ENCODE data around the gene WFDC1.

The WFDC1 gene

GRCh38 chr16:84303516-84303915 is 8.8 kb downstream of the WFDC1 start:
- DNase-seq = no peak

DNA sequence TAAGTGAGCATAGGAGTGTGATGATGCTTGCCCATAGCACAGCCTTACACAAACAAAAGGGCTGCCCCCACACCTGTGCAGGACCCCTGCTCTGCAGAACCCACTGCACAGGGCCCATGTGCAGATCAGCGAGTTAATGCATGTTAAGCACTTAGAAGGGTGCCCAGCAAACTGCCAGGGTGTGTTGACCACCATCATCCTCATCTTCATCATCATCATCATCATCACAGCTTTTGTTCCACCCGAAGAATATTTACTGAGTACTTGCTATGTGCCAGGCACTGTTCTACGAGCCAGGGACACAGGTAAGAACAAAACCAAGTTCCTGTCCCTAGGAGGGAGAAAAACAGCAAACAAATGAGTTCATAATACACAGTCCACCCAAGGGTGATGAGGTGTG is 11.9 kb downstream of the WFDC1 start:
- DNase-seq = no peak

- DNase-seq = no peak
These were observed 12.7 kb downstream of the WFDC1 start for GRCh38 chr16:84307209-84307954.

GRCh38 chr16:84308120-84308519 is 13.4 kb downstream of the WFDC1 start:
- DNase-seq = peak; percentile 42

DNA sequence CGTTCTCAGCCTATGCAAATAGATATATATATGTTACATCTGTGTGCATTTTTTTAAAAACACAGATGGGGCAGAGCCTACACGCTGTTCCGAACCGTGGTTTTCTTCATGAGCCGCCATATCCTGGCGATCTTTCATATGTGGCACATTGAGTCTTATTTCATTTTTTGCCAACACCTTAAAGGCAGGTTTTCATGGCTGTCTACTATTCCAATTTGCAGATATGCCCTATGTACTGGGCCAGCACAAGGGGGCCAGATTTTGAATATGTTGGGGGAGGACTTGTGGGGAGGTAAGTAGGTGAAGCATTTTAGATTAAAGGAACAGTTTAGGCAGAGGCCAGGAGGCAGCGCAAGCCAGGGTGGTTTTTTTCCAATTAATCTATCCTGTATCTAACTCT is 16.0 kb downstream of the WFDC1 start:
- DNase-seq = no peak

DNA sequence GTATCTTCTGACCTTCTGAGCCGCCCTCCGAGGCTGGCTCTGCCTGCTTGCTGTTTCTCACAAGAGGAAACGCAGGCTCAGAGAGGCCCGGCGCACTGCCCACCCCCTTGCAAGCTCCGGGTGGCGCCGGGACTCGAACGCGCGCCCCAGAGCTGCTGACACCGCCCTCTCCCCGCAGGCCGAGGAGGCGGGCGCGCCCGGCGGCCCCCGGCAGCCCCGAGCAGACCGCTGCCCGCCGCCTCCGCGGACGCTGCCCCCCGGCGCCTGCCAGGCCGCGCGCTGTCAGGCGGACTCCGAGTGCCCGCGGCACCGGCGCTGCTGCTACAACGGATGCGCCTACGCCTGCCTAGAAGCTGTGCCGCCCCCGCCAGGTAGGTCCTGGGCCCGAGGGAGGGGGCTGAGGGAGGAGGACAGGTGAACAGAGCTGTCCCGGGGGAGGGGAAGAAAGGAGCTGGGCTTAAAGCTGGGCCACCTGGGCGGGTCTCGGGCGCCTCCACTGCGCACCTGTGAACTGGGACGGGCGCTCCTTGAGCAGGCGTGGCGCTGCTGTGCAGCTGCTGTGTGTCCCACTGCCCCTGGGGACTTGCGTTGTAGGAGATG is 18.2 kb downstream of the WFDC1 start:
- DNase-seq = no peak

DNA sequence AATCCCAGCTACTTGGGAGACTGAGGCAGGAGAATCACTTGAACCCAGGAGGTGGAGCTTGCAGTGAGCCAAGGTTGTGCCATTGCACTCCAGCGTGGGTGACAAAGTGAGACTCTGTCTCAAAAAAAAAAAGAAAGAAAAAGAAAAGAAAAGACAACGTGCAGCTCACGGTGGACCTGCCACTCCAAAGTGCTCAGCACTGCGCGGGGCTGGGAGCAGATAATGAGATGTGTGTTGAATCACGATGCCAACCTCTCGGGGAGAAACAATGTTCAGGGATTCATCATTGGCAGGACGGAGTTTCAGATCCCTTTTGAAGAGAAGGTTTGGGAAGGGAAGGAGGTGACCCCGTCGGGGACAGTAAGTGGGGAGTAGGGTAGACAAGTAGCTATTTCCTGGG is 19.2 kb downstream of the WFDC1 start:
- DNase-seq = no peak

GRCh38 chr16:84314373-84314772 is 19.7 kb downstream of the WFDC1 start:
- DNase-seq = no peak

DNA sequence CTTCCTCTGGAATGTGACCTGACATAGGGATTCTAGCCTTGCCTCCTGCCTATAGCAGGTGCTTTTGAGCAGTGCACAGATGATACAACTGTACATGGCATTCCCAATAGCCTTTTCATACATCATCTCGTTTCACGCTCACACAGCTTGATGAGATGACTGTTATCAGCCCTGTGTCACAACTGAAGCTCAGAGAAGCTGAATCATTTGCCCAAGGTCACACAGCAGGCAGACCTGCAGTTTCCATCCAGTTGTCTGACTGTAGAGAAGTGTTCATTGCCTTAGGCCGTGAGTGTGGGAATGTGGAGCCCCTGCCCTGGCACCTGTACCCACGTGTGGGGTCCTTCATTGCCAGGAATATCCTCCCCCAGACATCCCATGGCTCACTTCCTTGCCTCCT is 20.1 kb downstream of the WFDC1 start:
- DNase-seq = no peak

- DNase-seq = no peak
These were observed 20.7 kb downstream of the WFDC1 start for GRCh38 chr16:84315422-84315821.

GRCh38 chr16:84318091-84318975 is 23.7 kb downstream of the WFDC1 start:
- DNase-seq = no peak

DNA sequence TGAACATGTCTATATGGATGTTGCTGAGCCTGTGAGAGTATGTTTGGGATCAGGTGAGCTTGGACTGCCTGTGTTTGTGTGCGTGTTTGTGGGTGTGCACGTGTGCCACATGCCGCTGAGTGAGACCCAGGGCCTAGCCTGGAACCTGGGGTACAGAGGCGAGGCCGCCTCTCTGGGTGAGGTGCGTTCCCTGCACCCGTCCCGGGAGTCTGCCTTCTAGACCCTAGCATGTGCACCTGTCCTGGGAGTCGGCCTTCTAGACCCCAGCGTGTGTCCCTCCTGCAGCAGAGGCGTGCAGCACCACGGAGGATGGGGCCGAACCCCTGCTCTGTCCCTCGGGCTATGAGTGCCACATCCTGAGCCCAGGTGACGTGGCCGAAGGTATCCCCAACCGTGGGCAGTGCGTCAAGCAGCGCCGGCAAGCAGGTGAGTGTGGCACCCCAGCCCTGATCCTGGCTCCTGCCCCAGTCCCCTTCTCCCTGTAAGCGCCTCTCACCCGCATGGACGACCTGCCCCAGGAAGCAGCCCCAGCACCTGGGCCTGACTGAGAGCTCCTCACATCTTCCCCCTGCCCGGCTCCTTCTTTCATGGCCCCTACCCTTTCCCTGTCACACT is 24.6 kb downstream of the WFDC1 start:
- DNase-seq = no peak

GRCh38 chr16:84320511-84320910 is 25.8 kb downstream of the WFDC1 start:
- DNase-seq = no peak

- DNase-seq = no peak
These were observed 27.3 kb downstream of the WFDC1 start for GRCh38 chr16:84321932-84322331.

DNA sequence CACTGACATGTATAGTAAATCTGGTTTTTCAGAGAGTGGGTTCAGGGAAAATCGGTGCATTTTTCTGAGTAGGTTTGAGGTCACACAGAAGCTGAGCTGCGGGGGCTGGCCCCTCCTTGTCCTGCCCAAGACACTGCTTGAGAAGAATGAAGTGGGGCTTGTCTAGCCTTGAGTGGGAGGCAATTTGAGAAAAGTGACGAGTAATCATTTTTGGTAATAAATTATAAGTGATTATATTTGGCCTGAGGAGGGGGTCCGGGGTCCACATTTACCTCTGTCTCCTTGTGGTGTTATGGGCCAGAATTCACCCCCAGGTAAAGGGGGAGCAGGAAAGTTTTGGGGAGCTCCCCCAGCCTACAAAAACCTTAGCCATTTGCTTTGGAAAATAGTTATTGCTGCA is 28.1 kb downstream of the WFDC1 start:
- no peak for DNase-seq

- peak; percentile 71 for DNase-seq
These were observed 28.9 kb downstream of the WFDC1 start for GRCh38 chr16:84323606-84324005.

DNA sequence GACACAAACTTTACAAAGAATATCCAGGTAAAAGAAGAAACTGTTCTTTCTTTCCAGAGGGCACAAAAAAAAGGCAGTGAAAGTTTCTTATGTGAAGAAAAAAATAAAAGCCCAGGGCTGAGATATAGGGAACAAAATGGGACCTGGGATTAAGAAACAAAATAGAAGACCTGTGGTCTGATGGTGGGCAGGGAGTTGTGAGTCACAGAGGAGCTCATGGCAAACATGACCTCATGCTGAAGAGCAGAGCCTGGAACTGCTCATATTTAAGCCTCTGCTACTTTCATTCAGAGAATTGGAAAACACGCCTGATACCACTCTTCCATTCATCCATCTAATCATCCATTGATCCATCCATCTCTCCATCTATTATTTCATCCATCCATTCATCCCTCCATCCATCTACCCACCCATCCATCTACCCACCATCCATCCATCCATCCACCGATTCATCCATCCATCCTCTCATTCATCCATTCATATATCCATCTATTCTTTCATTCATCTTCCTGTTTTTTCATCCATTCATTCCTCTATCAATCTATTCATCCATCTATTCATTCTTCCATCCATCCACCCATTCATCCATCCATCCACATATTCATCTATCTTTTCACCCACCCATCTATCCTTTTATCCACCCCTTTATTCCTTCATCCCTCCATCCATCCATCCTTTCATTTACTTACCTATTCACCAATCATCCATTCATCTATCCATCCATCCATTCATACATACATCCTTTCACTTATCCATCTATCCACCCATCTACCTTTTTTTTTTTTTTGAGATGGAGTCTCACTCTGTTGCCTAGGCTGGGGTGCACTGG is 30.0 kb downstream of the WFDC1 start:
- peak; percentile 59 for DNase-seq

DNA sequence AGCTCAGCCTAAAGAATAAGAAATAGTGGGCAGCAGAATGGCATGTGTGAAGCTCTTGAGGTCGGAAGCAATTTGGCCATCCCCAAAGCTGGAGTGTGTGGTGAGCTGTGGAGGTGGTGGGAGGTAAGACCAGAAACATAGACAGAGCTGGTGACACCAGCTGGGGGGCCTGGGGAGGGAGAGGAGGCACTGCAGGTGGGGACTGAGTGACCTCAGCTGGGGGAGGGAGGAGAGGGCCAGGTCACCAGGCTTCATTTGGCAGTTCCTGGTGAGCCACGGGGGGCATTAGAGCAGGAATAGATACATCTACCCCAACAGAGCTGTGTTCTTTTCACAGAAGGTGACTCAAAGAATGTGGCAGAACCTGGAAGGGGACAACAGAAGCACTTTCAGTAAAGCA is 31.9 kb downstream of the WFDC1 start:
- DNase-seq = no peak

- no peak for DNase-seq
These were observed 33.3 kb downstream of the WFDC1 start for GRCh38 chr16:84327926-84328505.

DNA sequence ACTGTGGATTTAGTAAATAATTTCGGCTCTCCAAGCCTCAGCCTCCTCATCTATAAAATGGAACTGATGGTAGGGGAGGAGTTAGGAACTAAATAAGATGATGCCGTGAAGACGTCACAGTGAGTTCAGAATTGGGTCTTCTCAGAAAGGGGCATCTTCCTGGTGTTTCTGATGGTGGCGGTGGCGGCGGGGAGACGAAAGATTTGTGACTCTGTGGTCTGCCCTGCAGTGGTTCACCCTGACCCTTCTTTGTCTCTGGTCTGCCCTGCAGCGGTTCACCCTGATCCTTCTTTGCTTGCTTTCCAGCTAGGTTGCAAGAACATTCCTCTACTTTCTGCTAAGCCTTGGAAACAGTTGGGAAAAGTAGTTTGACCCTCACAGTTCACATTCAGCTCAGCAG is 34.3 kb downstream of the WFDC1 start:
- DNase-seq = no peak

DNA sequence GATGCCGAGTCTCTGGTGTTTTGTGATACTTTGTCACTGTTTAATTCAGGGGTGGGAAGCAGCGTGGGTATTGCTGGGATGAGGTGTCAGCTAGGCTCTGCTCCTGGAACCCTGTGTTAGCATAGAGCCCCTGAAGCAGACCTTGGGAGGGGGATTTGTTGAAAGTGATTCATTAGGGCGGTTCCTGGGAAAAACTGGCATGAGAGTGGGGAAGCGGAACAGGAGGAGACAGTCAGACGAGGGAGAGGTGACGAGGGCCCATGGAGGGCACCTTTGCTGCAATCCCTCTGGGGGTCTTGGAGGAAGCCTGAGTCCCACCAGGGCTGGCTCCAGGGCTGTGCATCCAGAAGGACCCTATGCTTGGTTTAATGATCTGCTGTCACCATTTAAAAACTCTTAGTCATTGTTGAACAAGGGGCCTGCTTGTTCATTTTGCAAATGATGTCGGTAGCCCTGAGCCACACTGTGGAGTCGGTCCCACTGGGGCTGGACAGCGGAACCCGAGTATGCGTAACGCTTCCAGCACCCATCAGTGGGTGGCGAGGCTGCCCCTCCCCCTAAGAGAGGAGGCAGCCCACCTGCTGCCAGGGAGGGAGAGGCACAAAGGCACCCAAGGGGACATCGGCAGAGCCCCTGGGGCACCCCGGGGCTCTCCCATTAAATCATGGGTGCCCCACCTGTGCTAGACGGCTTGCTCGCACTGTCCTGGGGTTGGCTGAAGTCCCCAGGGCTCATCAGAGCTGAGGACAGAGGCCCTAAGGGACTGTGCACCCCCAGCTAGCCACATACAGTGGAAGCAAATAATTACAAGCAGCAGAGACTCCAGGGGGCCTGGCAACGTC is 35.4 kb downstream of the WFDC1 start:
- no peak for DNase-seq

Data from inflammatory macrophage treated with lipopolysaccharide for 4 hours (primary cell).